Kidney (tissue), 14 donors: Measurements from ENCODE around the gene C10orf120. TPM values are rescaled to one million over a fixed set of nuclear protein-coding genes. Genes with fewer than 3 reads are reported as not detected.

Experiments
- DNase-seq, 5 donors: peaks; one replicate each; pipeline ENCODE4 v3.0.0-alpha.2; 2013 to 2020
- FAIRE-seq: peaks from 2 replicates; lab custom pipeline; 2012; peaks lifted over from hg19 to GRCh38; lab: Jason Lieb, UNC
- H3K27ac ChIP-seq, 2 donors: one replicate each; pipeline ENCODE4 v1.7.0; 2013; ENCODE audit warnings: low read depth in 2 of 2, low read length in 2 of 2, inconsistent platforms in 1 of 2
- H3K27me3 ChIP-seq: one replicate; pipeline ENCODE4 v1.7.1; 2013; ENCODE audit warnings: low read length, inconsistent platforms; ENCODE audit not compliant: control insufficient read depth, insufficient read depth
- H3K36me3 ChIP-seq, 3 donors: one replicate each; pipeline versions ENCODE4 v1.7.0 to v1.7.1; 2013; ENCODE audit warnings: low read length in 3 of 3, control low read depth in 1 of 3, inconsistent platforms in 1 of 3; ENCODE audit not compliant: insufficient read depth in 3 of 3, control insufficient read depth in 2 of 3
- H3K4me1 ChIP-seq, 3 donors: one replicate each; pipeline versions ENCODE4 v1.7.0 to v1.7.1; 2013; ENCODE audit warnings: low read length in 3 of 3, inconsistent platforms in 1 of 3, low read depth in 1 of 3; ENCODE audit not compliant: control insufficient read depth in 2 of 3, insufficient read depth in 2 of 3
- H3K4me3 ChIP-seq, 3 donors: one replicate each; pipeline versions ENCODE4 v1.7.0 to v1.8.1; 2013; ENCODE audit warnings: low read length in 3 of 3, control low read depth in 1 of 3, inconsistent platforms in 1 of 3
- H3K9ac ChIP-seq, 3 donors: one replicate each; pipeline versions ENCODE4 v1.7.0 to v1.7.1; 2013; ENCODE audit warnings: low read length in 3 of 3, control low read depth in 1 of 3, inconsistent platforms in 1 of 3
- H3K9me3 ChIP-seq, 3 donors: one replicate each; pipeline versions ENCODE4 v1.7.0 to v1.7.1; 2013; ENCODE audit warnings: low read length in 3 of 3, control low read depth in 1 of 3, inconsistent platforms in 1 of 3; ENCODE audit not compliant: control insufficient read depth in 2 of 3, insufficient read depth in 1 of 3
- intact Hi-C: fragments of 100-400 bp; cut with DNase I; formaldehyde crosslinking; loops from one replicate; pipeline ENCODE4 v1.11.1; 2022
- polyA plus RNA-seq: library from polyadenylated mRNA; stranded (reverse); fragments of 350-450 nt; fragmentation: Illumina TruSeq; extraction: RNeasy Lipid Tissue Mini Kit (QIAGEN cat#74804); gene quantifications from one replicate; pipeline ENCODE4 v1.2.3, GENCODE V29; 2014; ENCODE audit warnings: low read depth, low replicate concordance; ENCODE audit not compliant: insufficient read depth
- total RNA-seq: library from RNA; stranded (reverse); fragmentation: NEBNext Ultra II Directional; extraction: Animal tissue kit (Norgen Biotek cat#: 25700); gene quantifications from one replicate; pipeline ENCODE4 v1.2.1, GENCODE V29; 2021
- TF ChIP-seq, protein P1 (sequence below): IDR thresholded peaks from 3 replicates; pipeline ENCODE4 v1.5.1; 2012; ENCODE audit warnings: mild to moderate bottlenecking, moderate library complexity, borderline replicate concordance; ENCODE audit not compliant: insufficient read depth; ENCODE audit errors: extremely low read depth
- donor health status: control.
- donor health status: control.
- donor health status: control.
- donor health status: control.
- donor health status: control.
- donor health status: DM: yes; HTN: yes; CAD: no.
- donor health status: Normal renal cell carcinoma (clear cell type).

Gene C10orf120
- total and polyA plus RNA-seq, 2 donors from 2014 or later = not detected

DNA sequence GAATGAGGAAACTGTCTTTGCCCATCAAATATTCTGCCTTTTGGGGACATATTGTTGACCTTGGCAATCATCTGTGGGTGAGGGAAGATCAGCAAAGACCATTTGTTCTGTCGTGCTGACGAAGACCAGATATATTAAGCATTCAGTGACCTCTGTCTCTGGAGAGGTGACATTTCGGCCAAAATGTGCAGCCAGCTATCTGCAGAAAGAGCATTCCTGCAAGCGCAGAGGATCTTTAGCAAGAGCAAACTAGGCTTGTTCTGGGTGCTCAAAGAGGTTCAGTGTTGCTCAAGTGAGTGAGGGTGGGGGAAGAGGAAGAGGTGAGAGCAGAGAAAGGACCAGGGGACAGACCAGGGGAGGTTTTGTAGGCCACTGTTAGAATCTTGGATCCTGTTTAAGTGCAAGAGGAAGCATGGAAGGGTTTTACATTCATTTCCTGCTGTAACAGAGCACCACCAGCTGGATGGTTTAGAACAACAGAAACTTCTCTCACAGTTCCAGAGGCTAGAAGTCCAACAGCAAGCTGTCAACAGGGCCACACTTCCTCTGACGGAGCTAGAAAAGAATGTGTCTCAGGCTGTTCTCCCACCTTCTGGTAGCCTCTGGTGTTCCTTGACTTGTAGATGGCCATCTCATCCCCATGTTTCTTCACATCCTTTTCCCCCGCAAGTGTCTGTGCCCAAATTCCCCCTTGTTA, 11.2 kb downstream of the C10orf120 start:
- H3K27ac ChIP-seq = no peak overlapping the region
- no peaks in the 10 kb centered on the region for H3K36me3 ChIP-seq
- H3K9me3 ChIP-seq = no peaks in the 10 kb centered on the region
- H3K4me1 ChIP-seq = no peaks in the 10 kb centered on the region
- TF ChIP-seq, protein P1, sequence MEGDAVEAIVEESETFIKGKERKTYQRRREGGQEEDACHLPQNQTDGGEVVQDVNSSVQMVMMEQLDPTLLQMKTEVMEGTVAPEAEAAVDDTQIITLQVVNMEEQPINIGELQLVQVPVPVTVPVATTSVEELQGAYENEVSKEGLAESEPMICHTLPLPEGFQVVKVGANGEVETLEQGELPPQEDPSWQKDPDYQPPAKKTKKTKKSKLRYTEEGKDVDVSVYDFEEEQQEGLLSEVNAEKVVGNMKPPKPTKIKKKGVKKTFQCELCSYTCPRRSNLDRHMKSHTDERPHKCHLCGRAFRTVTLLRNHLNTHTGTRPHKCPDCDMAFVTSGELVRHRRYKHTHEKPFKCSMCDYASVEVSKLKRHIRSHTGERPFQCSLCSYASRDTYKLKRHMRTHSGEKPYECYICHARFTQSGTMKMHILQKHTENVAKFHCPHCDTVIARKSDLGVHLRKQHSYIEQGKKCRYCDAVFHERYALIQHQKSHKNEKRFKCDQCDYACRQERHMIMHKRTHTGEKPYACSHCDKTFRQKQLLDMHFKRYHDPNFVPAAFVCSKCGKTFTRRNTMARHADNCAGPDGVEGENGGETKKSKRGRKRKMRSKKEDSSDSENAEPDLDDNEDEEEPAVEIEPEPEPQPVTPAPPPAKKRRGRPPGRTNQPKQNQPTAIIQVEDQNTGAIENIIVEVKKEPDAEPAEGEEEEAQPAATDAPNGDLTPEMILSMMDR = no peak
- no peaks in the 10 kb centered on the region for H3K27me3 ChIP-seq
- H3K4me3 ChIP-seq = no peak overlapping the region
- H3K9ac ChIP-seq = no peak overlapping the region
- peak in 3 of 5 donors; percentile 25 to 77 (median 56) for DNase-seq
- intact Hi-C loops = no loop called here
- FAIRE-seq = no peak

DNA sequence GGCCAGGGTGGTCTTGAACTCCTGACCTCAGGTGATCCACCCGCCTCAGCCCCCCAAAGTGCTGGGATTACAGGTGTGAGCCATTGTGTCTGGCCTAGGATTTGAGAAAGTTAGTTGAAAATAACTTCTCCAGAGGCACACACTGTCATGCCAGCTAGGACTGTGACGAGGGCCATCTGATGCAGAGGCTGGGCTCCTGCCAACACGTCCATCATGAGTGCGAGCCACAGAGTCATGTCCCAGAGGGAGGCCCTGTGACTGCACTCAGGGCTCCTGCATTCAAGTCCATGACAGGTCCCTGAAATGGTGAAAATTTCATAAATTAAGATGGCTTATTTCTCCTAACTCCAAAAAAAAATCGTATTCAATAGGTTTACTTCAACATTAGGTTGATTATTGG, 17.1 kb downstream of the C10orf120 start:
- TF ChIP-seq, protein P1 = no peak
- no peaks in the 10 kb centered on the region for H3K9me3 ChIP-seq
- H3K4me3 ChIP-seq = no peak overlapping the region
- DNase-seq (no peak), FAIRE-seq (no peak)
- H3K4me1 ChIP-seq = no peaks in the 10 kb centered on the region
- no peak overlapping the region for H3K9ac ChIP-seq
- no peaks in the 10 kb centered on the region for H3K27me3 ChIP-seq
- H3K27ac ChIP-seq = no peak overlapping the region
- no peaks in the 10 kb centered on the region for H3K36me3 ChIP-seq
- intact Hi-C loops = no loop called here

- intact Hi-C loops = no loop called here
- FAIRE-seq = no peak
- H3K36me3 ChIP-seq = no peaks in the 10 kb centered on the region
Measured at GRCh38 chr10:122678266-122678665, 21.4 kb downstream of the C10orf120 start.

More at GRCh38 chr10:122678266-122678665, 21.4 kb downstream of the C10orf120 start:
- no peak overlapping the region for H3K27ac ChIP-seq
- no peak overlapping the region for H3K9ac ChIP-seq
- no peak overlapping the region for H3K4me3 ChIP-seq
- no peak for DNase-seq
- no peaks in the 10 kb centered on the region for H3K4me1 ChIP-seq
- no peaks in the 10 kb centered on the region for H3K27me3 ChIP-seq
- TF ChIP-seq, protein P1 = no peak
- no peaks in the 10 kb centered on the region for H3K9me3 ChIP-seq
